HG03139 (cell line): ENCODE measurements around the gene TBC1D16.
"Not testable (repeated sequence)": the region's sequence is repeated elsewhere in the genome, so short reads cannot be mapped to it uniquely, and the experiment has no call there.

Experiments
- ATAC-seq: cut with Tn5 transposase; IDR thresholded peaks from one replicate; pipeline ENCODE4 v1.9.1; 2021; ENCODE audit not compliant: unreplicated experiment

The TBC1D16 gene

GRCh38 chr17:79902146-79902791 is 133.4 kb downstream of the TBC1D16 start:
- ATAC-seq = no peak

- no peak for ATAC-seq
These were observed 134.5 kb downstream of the TBC1D16 start for GRCh38 chr17:79901131-79901530.

- no peak for ATAC-seq
These were observed 136.1 kb downstream of the TBC1D16 start for GRCh38 chr17:79899584-79899983.

GRCh38 chr17:79897243-79898063 is 138.2 kb downstream of the TBC1D16 start:
- ATAC-seq = no peak

- not testable (repeated sequence) for ATAC-seq
These were observed 142.2 kb downstream of the TBC1D16 start for GRCh38 chr17:79893457-79893856.

- no peak for ATAC-seq
These were observed 143.0 kb downstream of the TBC1D16 start for GRCh38 chr17:79892457-79893241.

- ATAC-seq = no peak
These were observed 144.4 kb downstream of the TBC1D16 start for GRCh38 chr17:79891113-79891730.

- ATAC-seq = no peak
These were observed 145.0 kb downstream of the TBC1D16 start for GRCh38 chr17:79890706-79891105.

GRCh38 chr17:79888811-79889634 is 146.6 kb downstream of the TBC1D16 start:
- ATAC-seq = no peak

- no peak for ATAC-seq
These were observed 147.6 kb downstream of the TBC1D16 start for GRCh38 chr17:79888009-79888540.

GRCh38 chr17:79887451-79887991 is 148.2 kb downstream of the TBC1D16 start:
- no peak for ATAC-seq

- ATAC-seq = no peak
These were observed 152.5 kb downstream of the TBC1D16 start for GRCh38 chr17:79883202-79883601.
